AG09319 (cell line): ENCODE data around the gene OSBPL8.

ENCODE experiments used
- DNase-seq: peaks from one replicate; pipeline ENCODE4 v3.0.0-alpha.2; 2010; ENCODE audit warnings: low read depth; ENCODE audit errors: extremely low read depth
- CTCF ChIP-seq: IDR thresholded peaks from 2 replicates; pipeline ENCODE4 v1.5.1; 2011; ENCODE audit warnings: low read depth, mild to moderate bottlenecking, inconsistent platforms, low read length, moderate library complexity

The OSBPL8 gene

GRCh38 chr12:76537923-76538322 lies 21.6 kb downstream of the OSBPL8 start:
- no peak for TF ChIP-seq CTCF
- DNase-seq: no peak

GRCh38 chr12:76536546-76536945 lies 23.0 kb downstream of the OSBPL8 start:
- no peak for TF ChIP-seq CTCF
- no peak for DNase-seq

DNA sequence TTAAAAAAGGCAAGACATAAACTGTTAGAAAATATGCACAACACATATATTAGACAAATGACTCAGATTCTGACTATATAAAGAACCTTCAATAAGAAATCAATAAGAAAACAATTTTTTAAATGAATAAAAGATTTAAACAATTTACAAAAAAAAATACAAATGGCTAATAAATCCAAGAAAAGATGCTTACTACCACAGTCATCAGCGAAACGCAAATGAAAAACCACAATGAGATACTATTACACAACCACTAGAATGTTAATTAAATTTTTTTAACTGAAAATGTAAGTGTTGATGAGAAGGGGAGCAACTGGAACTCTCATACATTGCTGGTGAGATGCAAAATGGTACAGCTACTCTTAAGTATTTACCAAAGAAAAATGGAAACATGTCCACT lies 24.4 kb downstream of the OSBPL8 start:
- no peak for TF ChIP-seq CTCF
- no peak for DNase-seq

GRCh38 chr12:76533331-76533730 lies 26.2 kb downstream of the OSBPL8 start:
- DNase-seq: no peak
- TF ChIP-seq CTCF: no peak

GRCh38 chr12:76532520-76532919 lies 27.1 kb downstream of the OSBPL8 start:
- DNase-seq: no peak
- no peak for TF ChIP-seq CTCF

DNA sequence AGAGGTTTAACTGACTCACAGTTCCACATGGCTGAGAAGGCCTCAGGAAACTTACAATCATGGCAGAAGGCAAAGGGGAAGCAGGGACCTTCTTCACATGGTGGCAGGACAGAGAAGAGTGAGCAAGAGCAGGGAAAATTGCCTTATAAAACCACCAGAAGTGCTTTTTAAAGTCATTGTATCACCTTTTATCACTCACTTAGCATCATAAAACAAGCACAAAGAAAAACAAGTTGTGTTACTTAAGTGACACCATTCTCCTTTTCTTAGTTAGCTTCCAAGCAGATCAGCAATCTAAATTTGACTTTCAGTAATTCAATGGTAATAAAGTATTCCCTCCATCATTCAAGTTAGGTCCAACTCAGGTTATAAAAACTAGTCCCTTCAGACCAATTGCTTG lies 28.5 kb downstream of the OSBPL8 start:
- no peak for TF ChIP-seq CTCF
- no peak for DNase-seq

DNA sequence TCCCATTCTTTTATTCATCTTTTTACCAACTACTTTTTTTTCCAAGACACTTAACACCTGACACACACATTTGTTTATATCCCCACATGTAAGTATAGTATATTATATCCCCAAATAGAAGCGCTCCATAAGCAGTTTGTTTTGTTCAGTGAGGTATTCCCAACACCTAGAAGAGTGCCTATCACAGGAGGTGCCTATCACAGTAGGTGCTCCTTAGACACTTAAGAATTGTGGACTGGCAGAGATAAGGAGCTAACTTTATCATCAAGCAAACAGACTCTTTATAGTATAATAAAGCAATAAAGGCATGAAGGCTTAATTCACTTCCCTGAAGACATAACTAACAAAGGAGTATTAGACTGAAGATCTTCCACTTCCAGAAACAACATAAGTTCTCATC lies 29.1 kb downstream of the OSBPL8 start:
- DNase-seq: no peak

More for the DNA sequence above, 29.1 kb downstream of the OSBPL8 start:
- no peak for TF ChIP-seq CTCF
